Measurements from ENCODE around the gene PHC3. TPM values are rescaled to one million over a fixed set of nuclear protein-coding genes. Genes with fewer than 3 reads are reported as not detected.

Gene PHC3
- total RNA-seq, 4 donors from 2014 or later: 44.9 to 87.0 (median 69.7) TPM

DNA sequence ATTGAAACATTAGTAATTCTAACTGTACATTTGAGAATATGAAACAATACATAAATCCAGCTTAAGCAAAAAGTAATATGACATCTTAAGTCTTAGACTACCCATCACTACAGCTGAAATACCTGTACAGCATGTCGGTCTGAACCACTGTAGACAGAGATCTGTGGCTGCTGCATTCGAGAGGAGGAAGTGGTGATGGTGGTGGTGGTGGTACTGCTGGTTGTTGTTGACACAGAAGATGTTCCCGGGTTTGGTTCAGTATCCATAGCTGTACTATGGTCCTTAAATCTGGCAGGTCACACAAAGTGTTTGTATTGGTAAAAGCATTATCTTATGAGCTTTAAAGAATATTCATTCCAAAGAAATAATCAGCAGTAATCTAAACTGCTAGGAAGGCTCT is 2.9 kb downstream of the PHC3 start:
- H3K36me3 ChIP-seq: peaks cover 0 to 38% (median 11%) of the 10 kb centered on the region in 4 donors
- WGBS, 2 donors (ENCODE audit: low coverage in 1 of 2): 42 to 55% methylated on average over 3 of the region's 3 CpGs
- no peaks in the 10 kb centered on the region for H3K9me3 ChIP-seq
- no peak overlapping the region for H3K27ac ChIP-seq
- intact Hi-C loops (cut with DNase I; ENCODE audit: low total_unique reads): no loop called here
- H3K4me3 ChIP-seq: no peak overlapping the region
- H3K4me1 ChIP-seq: peaks cover 5 to 51% (median 40%) of the 10 kb centered on the region in 4 donors
- in situ Hi-C loops (cut with MboI; ENCODE audit: low pct_ligation_motif_present in 1 of 4, low pct_unique_long_range_greater_than_20kb in 1 of 4, low sequenced_read_pairs in 3 of 4): no loop called here
- H3K27me3 ChIP-seq: no peaks in the 10 kb centered on the region
- DNase-seq: peak; percentile 41
- TF ChIP-seq POLR2AphosphoS5 (IDR thresholded peaks at IDR 0.05) (no peak), POLR2A (IDR thresholded peaks at IDR 0.05) (no peak), EP300 (IDR thresholded peaks at IDR 0.05; ENCODE audit: low read depth) (no peak)
- TF ChIP-seq, protein P1, sequence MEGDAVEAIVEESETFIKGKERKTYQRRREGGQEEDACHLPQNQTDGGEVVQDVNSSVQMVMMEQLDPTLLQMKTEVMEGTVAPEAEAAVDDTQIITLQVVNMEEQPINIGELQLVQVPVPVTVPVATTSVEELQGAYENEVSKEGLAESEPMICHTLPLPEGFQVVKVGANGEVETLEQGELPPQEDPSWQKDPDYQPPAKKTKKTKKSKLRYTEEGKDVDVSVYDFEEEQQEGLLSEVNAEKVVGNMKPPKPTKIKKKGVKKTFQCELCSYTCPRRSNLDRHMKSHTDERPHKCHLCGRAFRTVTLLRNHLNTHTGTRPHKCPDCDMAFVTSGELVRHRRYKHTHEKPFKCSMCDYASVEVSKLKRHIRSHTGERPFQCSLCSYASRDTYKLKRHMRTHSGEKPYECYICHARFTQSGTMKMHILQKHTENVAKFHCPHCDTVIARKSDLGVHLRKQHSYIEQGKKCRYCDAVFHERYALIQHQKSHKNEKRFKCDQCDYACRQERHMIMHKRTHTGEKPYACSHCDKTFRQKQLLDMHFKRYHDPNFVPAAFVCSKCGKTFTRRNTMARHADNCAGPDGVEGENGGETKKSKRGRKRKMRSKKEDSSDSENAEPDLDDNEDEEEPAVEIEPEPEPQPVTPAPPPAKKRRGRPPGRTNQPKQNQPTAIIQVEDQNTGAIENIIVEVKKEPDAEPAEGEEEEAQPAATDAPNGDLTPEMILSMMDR (IDR thresholded peaks at IDR 0.05): no peak

DNA sequence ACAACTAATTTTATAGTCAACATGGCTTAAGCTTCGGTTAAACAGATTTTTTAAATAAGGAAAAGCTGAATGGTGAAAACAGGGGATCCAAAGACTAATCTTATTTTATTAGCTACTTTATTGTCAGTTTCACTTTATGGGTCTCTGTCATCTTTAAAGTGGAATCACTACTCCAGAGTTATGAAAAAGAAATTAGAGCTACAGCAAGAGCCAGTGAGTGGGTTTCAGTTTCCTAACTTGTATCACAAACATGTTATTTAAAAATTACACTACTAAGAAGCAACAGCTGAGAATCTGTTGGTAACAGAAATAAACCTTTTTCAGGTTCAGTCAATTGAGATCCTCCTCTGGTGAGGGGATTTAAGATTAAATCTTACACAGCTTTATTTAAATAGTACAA is 10.0 kb downstream of the PHC3 start:
- Histone ChIP-seq H3K9me3 (no peaks in the 10 kb centered on the region), H3K4me1 (peaks cover 0 to 40% (median 24%) of the 10 kb centered on the region in 4 donors), H3K36me3 (peaks cover 0 to 74% (median 30%) of the 10 kb centered on the region in 4 donors), H3K27ac (no peak overlapping the region), H3K27me3 (no peaks in the 10 kb centered on the region), H3K4me3 (no peak overlapping the region)
- 47 to 56% methylated on average over 1 of the region's 1 CpG for WGBS, 2 donors (ENCODE audit: low coverage in 1 of 2)
- DNase-seq: no peak
- TF ChIP-seq, protein P1 (IDR thresholded peaks at IDR 0.05): no peak
- TF ChIP-seq POLR2A (IDR thresholded peaks at IDR 0.05) (no peak), EP300 (IDR thresholded peaks at IDR 0.05; ENCODE audit: low read depth) (no peak), POLR2AphosphoS5 (IDR thresholded peaks at IDR 0.05) (no peak)
- in situ Hi-C loops (cut with MboI; ENCODE audit: low pct_ligation_motif_present in 1 of 4, low pct_unique_long_range_greater_than_20kb in 1 of 4, low sequenced_read_pairs in 3 of 4) (no loop called here), intact Hi-C loops (cut with DNase I; ENCODE audit: low total_unique reads) (no loop called here)

DNA sequence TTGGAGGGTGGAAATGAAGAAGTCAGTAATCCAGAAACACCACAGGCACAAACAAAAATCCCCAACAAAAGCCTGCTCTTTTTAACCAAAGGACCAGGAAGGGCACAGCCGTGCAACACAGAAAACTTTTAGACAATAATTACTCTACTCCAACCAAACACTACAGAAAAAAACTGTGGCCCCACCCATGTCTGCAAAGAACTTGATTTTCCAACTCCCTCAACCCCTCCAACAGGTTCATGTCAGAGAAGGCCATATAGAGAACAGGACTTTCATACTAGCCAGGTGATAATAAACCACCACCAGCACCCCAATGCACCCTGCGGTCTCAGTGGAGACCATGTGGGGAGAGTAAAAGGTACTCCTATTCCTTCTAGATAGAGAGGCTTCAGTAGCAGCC is 16.8 kb downstream of the PHC3 start:
- Histone ChIP-seq H3K27me3 (no peaks in the 10 kb centered on the region), H3K36me3 (peaks cover 0 to 37% (median 11%) of the 10 kb centered on the region in 4 donors), H3K4me3 (peak overlapping the region in 1 of 4 donors; percentile 7), H3K27ac (peak overlapping the region in 3 of 4 donors; percentile 15 to 27 (median 26)), H3K9me3 (no peaks in the 10 kb centered on the region), H3K4me1 (peaks cover 11 to 31% (median 22%) of the 10 kb centered on the region in 4 donors)
- WGBS, 2 donors (ENCODE audit: low coverage in 1 of 2): 43 to 52% methylated on average over 1 to 2 of the region's 2 CpGs
- TF ChIP-seq POLR2A (IDR thresholded peaks at IDR 0.05) (no peak), POLR2AphosphoS5 (IDR thresholded peaks at IDR 0.05) (no peak), EP300 (IDR thresholded peaks at IDR 0.05; ENCODE audit: low read depth) (no peak)
- TF ChIP-seq, protein P1 (IDR thresholded peaks at IDR 0.05): no peak
- intact Hi-C loops (cut with DNase I; ENCODE audit: low total_unique reads) (no loop called here), in situ Hi-C loops (cut with MboI; ENCODE audit: low pct_ligation_motif_present in 1 of 4, low pct_unique_long_range_greater_than_20kb in 1 of 4, low sequenced_read_pairs in 3 of 4) (no loop called here)
- peak; percentile 19 for DNase-seq

DNA sequence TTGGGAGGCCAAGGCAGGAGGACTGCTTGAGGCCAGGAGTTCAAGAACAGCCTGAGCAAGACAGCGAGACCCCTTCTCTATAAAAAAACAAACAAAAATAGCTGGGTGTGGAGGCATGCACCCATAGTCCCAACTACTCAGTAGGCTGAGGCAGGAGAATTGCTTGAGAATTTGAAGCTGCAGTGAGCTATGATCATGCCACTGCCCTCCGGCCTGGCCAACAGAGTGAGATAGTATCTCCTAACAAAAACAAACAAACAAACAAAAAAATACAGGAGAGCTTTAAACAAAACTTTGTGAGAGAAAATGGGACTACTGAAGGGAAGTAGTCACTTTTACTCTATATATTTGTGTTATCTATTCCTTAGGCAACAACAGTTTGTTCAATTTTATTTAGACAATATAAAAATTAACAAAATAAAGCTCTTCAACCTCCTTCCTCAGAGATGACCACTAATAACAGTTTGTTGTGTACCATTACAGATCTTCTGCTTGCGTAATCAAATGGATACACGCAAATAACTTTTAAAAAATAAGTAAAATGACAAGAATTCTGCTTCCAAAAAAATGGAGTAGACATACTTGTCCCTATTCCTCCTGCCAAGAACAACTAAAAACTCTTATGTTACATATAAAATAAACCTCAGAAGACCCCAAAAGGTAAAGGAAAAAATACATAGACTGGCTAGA is 17.4 kb downstream of the PHC3 start:
- in situ Hi-C loops (cut with MboI; ENCODE audit: low pct_ligation_motif_present in 1 of 4, low pct_unique_long_range_greater_than_20kb in 1 of 4, low sequenced_read_pairs in 3 of 4): no loop called here
- Histone ChIP-seq H3K27me3 (no peaks in the 10 kb centered on the region), H3K4me3 (no peak overlapping the region), H3K36me3 (peaks cover 0 to 33% (median 11%) of the 10 kb centered on the region in 4 donors), H3K27ac (peak overlapping the region in 3 of 4 donors; percentile 15 to 27 (median 26)), H3K9me3 (no peaks in the 10 kb centered on the region), H3K4me1 (peaks cover 12 to 33% (median 27%) of the 10 kb centered on the region in 4 donors)
- no peak for TF ChIP-seq POLR2A (IDR thresholded peaks at IDR 0.05)
- no peak for TF ChIP-seq EP300 (IDR thresholded peaks at IDR 0.05; ENCODE audit: low read depth)
- TF ChIP-seq POLR2AphosphoS5 (IDR thresholded peaks at IDR 0.05): no peak
- TF ChIP-seq, protein P1 (IDR thresholded peaks at IDR 0.05): no peak
- WGBS, 2 donors (ENCODE audit: low coverage in 1 of 2): 89 to 100% methylated on average over 4 of the region's 4 CpGs
- no peak for DNase-seq
- intact Hi-C loops (cut with DNase I; ENCODE audit: low total_unique reads): no loop called here
